HepG2 (cell line): Measurements from ENCODE around the gene ZNF584. TPM values are rescaled to one million over a fixed set of nuclear protein-coding genes. Genes with fewer than 3 reads are reported as not detected.

Experiments
- ATAC-seq: fragments of 200-7000 bp; cut with Tn5 transposase; 3 replicates; pipeline ENCODE4 v1.9.1; 2020; ENCODE audit warnings: mild to moderate bottlenecking, moderate library complexity
- BruUV-seq: library from RNA; stranded (reverse); fragments of 400-500 nt; replicated peaks from 2 replicates; lab custom pipeline; 2021; lab: Mats Ljungman, UMichigan
- CTCF ChIA-PET: fragments of 300-600 bp; formaldehyde crosslinking; extraction: SDS; loops from one replicate; lab custom pipeline; 2021; ENCODE audit warnings: low total read pairs, inconsistent platforms, low intra/inter-chr PET ratio; lab: Yijun Ruan, JAX
- POLR2A ChIA-PET: fragments of 350-600 bp; sonication (Branson Sonifier 250); formaldehyde crosslinking; loops from one replicate; lab custom pipeline; 2020; ENCODE audit warnings: antibody characterized with exemption, inconsistent platforms; lab: Yijun Ruan, JAX
- DNase-seq: peaks from one replicate; pipeline ENCODE4 v3.0.0-alpha.2; 2015; ENCODE audit warnings: low spot score
- FAIRE-seq: peaks from 3 replicates; lab custom pipeline; 2011; peaks lifted over from hg19 to GRCh38; lab: Jason Lieb, UNC
- H2AFZ ChIP-seq: one replicate; pipeline ENCODE4 v1.6.1; 2011; ENCODE audit warnings: low read length, inconsistent platforms
- H3K27ac ChIP-seq: fragments of 300-600 bp; 3 replicates; pipeline ENCODE4 v1.8.0; 2011; ENCODE audit warnings: mixed run types, mild to moderate bottlenecking, mixed read lengths, low read length, inconsistent platforms; ENCODE audit not compliant: insufficient read depth; ENCODE audit errors: extremely low read length
- H3K27me3 ChIP-seq, 2 experiments: fragments of 200-600 bp in 1 of 2; 2 replicates in 1 of 2; 3 replicates in 1 of 2; pipeline versions ENCODE4 v1.6.0 to v1.8.0; 2011; ENCODE audit warnings: low read length in 2 of 2, mild to moderate bottlenecking in 2 of 2, moderate library complexity in 2 of 2, inconsistent platforms in 1 of 2; ENCODE audit not compliant: insufficient read depth in 2 of 2, control insufficient read depth in 1 of 2
- H3K36me3 ChIP-seq, 2 experiments: fragments of 200-600 bp in 1 of 2; replicated peaks in 1 of 2; 2 replicates in 1 of 2; 3 replicates in 1 of 2; pipeline versions ENCODE4 v1.5.1 to v1.8.0; 2011; ENCODE audit warnings: low read length in 2 of 2, inconsistent platforms in 1 of 2; ENCODE audit not compliant: insufficient read depth in 2 of 2, control insufficient read depth in 1 of 2
- H3K4me1 ChIP-seq: 2 replicates; pipeline ENCODE4 v1.5.1; 2012; ENCODE audit warnings: low read length, inconsistent platforms; ENCODE audit not compliant: insufficient read depth
- H3K4me2 ChIP-seq: 2 replicates; pipeline ENCODE4 v1.6.0; 2011; ENCODE audit warnings: low read depth, low read length, inconsistent platforms
- H3K4me3 ChIP-seq, 3 experiments: fragments of 200-600 bp in 1 of 3; sonication (generic), shearing (Covaris generic) in 1 of 3; replicated peaks in 1 of 3; 2 replicates each; pipeline ENCODE4 v1.5.1; 2011 to 2016; ENCODE audit warnings: low read length in 3 of 3, inconsistent platforms in 2 of 3, low read depth in 2 of 3, mild to moderate bottlenecking in 2 of 3, control low read depth in 1 of 3, mixed read lengths in 1 of 3; ENCODE audit not compliant: insufficient read depth in 1 of 3
- H3K79me2 ChIP-seq: one replicate; pipeline ENCODE4 v1.6.1; 2011; ENCODE audit warnings: low read length, inconsistent platforms; ENCODE audit not compliant: insufficient read depth
- H3K9ac ChIP-seq: 2 replicates; pipeline ENCODE4 v1.6.0; 2011; ENCODE audit warnings: mild to moderate bottlenecking, low read depth, low read length, inconsistent platforms; ENCODE audit not compliant: insufficient read depth
- H3K9me3 ChIP-seq: 2 replicates; pipeline ENCODE4 v1.5.1; 2012; ENCODE audit warnings: mild to moderate bottlenecking, low read length
- H4K20me1 ChIP-seq: 2 replicates; pipeline ENCODE4 v1.6.0; 2011; ENCODE audit warnings: inconsistent platforms, mild to moderate bottlenecking, low read length, moderate library complexity; ENCODE audit not compliant: insufficient read depth
- ARHGAP35 ChIP-seq: sonication (generic); formaldehyde crosslinking; IDR thresholded peaks from 2 replicates; pipeline ENCODE4 v1.9.0; 2022; ENCODE audit warnings: mild to moderate bottlenecking, inconsistent platforms, moderate library complexity, missing genetic modification reagents, borderline replicate concordance
- HDAC1 ChIP-seq: sonication (generic); formaldehyde crosslinking; IDR thresholded peaks from 2 replicates; pipeline ENCODE4 v1.5.1; 2020; ENCODE audit warnings: mild to moderate bottlenecking, missing genetic modification reagents
- KAT2B ChIP-seq: fragments of 150-350 bp; IDR thresholded peaks from 2 replicates; pipeline ENCODE4 v1.6.1; 2014; ENCODE audit warnings: low read depth, low read length, borderline replicate concordance
- KLF12 ChIP-seq: sonication (generic); formaldehyde crosslinking; IDR thresholded peaks from 2 replicates; pipeline ENCODE4 v1.4.0; 2020; ENCODE audit warnings: missing genetic modification reagents, borderline replicate concordance
- MAZ ChIP-seq, 2 experiments: sonication (generic) in 1 of 2; formaldehyde crosslinking in 1 of 2; IDR thresholded peaks; 2 replicates each; pipeline versions ENCODE4 v1.5.0 to v1.6.1; 2012 to 2020; ENCODE audit warnings: low read depth in 2 of 2, mild to moderate bottlenecking in 2 of 2, borderline replicate concordance in 1 of 2, improper control_type of control experiment in 1 of 2, low read length in 1 of 2, missing genetic modification reagents in 1 of 2, moderate library complexity in 1 of 2
- PHB2 ChIP-seq: fragments of 450-650 bp; IDR thresholded peaks from 2 replicates; pipeline ENCODE4 v1.6.1; 2018; ENCODE audit not compliant: partially characterized antibody
- SNAPC2 ChIP-seq: sonication (generic); formaldehyde crosslinking; IDR thresholded peaks from 2 replicates; pipeline ENCODE4 v1.8.1; 2022; ENCODE audit warnings: mild to moderate bottlenecking, missing genetic modification reagents
- TARDBP ChIP-seq: sonication (generic); formaldehyde crosslinking; IDR thresholded peaks from 2 replicates; pipeline ENCODE4 v1.8.0; 2022; ENCODE audit warnings: mild to moderate bottlenecking, missing genetic modification reagents
- ZBTB21 ChIP-seq: sonication (generic); formaldehyde crosslinking; IDR thresholded peaks from 2 replicates; pipeline ENCODE4 v1.4.0; 2020; ENCODE audit warnings: missing genetic modification reagents
- ZC3H13 ChIP-seq: sonication (generic); formaldehyde crosslinking; IDR thresholded peaks from 2 replicates; pipeline ENCODE4 v1.8.1; 2023; ENCODE audit warnings: mild to moderate bottlenecking, missing genetic modification reagents, moderate library complexity
- ZKSCAN5 ChIP-seq: sonication (generic); formaldehyde crosslinking; IDR thresholded peaks from 2 replicates; pipeline ENCODE4 v1.5.1; 2020; ENCODE audit warnings: mild to moderate bottlenecking, missing genetic modification reagents
- ZMYM4 ChIP-seq: sonication (generic); formaldehyde crosslinking; IDR thresholded peaks from 2 replicates; pipeline ENCODE4 v1.8.1; 2023; ENCODE audit warnings: mild to moderate bottlenecking, missing genetic modification reagents
- ZNF83 ChIP-seq: sonication (generic); formaldehyde crosslinking; IDR thresholded peaks from 2 replicates; pipeline ENCODE4 v1.4.0; 2020; ENCODE audit warnings: missing genetic modification reagents, mild to moderate bottlenecking, borderline replicate concordance
- ZNF839 ChIP-seq: sonication (generic); formaldehyde crosslinking; IDR thresholded peaks from 2 replicates; pipeline ENCODE4 v1.4.0; 2020; ENCODE audit warnings: missing genetic modification reagents, mild to moderate bottlenecking, borderline replicate concordance
- ZNF891 ChIP-seq: sonication (generic); formaldehyde crosslinking; IDR thresholded peaks from 2 replicates; pipeline ENCODE4 v1.5.0; 2020; ENCODE audit warnings: mild to moderate bottlenecking, missing genetic modification reagents
- ZSCAN12 ChIP-seq: sonication (generic); formaldehyde crosslinking; IDR thresholded peaks from 2 replicates; pipeline ENCODE4 v1.9.0; 2021; ENCODE audit warnings: mild to moderate bottlenecking, missing genetic modification reagents
- WGBS: methylation state at CpG from one replicate; pipeline ENCODE4 v1.1.6; 2017; ENCODE audit warnings: low lambda C conversion rate; 5-methylcytosine and 5-hydroxymethylcytosine counted together
- in situ Hi-C: cut with HindIII; loops from 2 replicates; pipeline ENCODE4 v1.10.0; 2017; ENCODE audit warnings: low pct_unique_long_range_greater_than_20kb; ENCODE audit not compliant: extremely low pct_ligation_motif_present
- intact Hi-C: fragments of 100-400 bp; cut with micrococcal nuclease; formaldehyde crosslinking; loops from one replicate; pipeline ENCODE4 v1.10.0; 2022; ENCODE audit not compliant: unreplicated experiment
- polyA plus RNA-seq, 8 experiments: library from polyadenylated mRNA; depleted of rRNA in 3 of 8; stranded (reverse) in 7 of 8; unstranded in 1 of 8; fragments of >200 nt; fragmentation: Illumina TruSeq in 4 of 8; extraction: Trizol in 4 of 8; gene quantifications; 2 replicates each; pipeline versions ENCODE4 v1.2.1 to v1.2.3, GENCODE V29; 2011 to 2016; ENCODE audit warnings: low read depth in 4 of 8, missing spikeins in 1 of 8, mixed read lengths in 1 of 8; ENCODE audit not compliant: insufficient read depth in 1 of 8
- total RNA-seq, 5 experiments: library from RNA; depleted of rRNA; stranded (reverse); fragments of >200 nt; fragmentation: Illumina TruSeq; extraction: Trizol; gene quantifications; 2 replicates each; pipeline ENCODE4 v1.2.3, GENCODE V29; 2016; ENCODE audit warnings: low read depth in 1 of 5
- TF ChIP-seq, protein P1 (sequence below): sonication (generic); formaldehyde crosslinking; IDR thresholded peaks from 2 replicates; pipeline ENCODE4 v1.9.0; 2021; ENCODE audit warnings: mild to moderate bottlenecking, missing genetic modification reagents

The ZNF584 gene
- total and polyA plus RNA-seq, 2 of the 13 experiments (the other 11 are each of a cell fraction or from before 2014, with no cell fraction given), result 2.4 to 7.0 TPM

DNA sequence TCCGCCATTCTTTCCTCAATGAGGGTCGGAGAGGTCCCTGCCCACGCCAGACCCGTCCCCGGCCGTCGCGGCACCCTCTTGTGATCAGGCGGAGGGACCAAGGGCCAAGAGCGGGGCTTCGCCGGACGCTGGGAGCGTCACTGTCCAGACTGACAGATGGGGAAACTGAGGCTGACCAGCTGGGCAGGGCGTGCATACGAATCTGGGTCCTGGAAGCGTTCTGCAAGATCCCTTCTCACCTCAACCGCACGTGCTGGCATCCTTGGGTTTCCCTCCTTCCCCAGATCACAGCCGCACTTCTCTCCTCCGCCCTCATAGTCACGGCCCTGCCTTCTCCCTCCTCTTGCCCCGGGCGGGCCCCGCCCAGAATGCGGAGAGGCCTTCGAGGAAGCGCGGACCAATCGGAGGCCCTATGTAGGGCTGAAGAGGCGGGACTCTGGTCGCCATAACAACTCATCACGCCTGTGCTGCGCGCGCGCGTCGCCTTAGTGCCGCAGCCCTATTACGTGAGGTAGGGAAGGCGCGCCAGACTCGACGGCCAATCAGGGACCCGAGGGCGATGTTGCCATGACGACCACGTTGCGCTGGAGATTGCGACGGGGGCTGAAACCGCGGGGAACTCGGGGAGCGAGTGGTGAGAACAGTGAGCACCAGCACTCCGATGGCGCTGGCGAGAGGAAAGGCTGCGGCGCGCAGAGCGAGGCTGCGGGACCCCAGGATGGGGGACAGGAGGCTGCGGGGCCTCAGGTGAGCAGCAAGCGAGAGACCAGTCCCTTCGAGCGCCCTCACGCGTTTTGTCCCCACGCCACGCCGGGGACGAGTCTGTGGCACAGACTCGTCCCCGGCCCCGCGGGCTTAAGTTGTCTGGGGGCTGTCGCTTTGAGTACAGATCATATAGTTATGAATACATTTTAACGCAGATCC is 7.3 kb upstream of the ZNF584 start:
- ATAC-seq (peak; percentile 90), DNase-seq (peak; percentile 98), FAIRE-seq (peak; percentile 96)
- H3K4me1 ChIP-seq, result peaks cover 44% of the 10 kb centered on the region
- no peaks in the 10 kb centered on the region for H3K36me3 ChIP-seq
- H3K27me3 ChIP-seq, result no peaks in the 10 kb centered on the region
- H3K4me3 ChIP-seq, result peak overlapping the region; percentile 68 to 85 (median 73)
- peaks cover 4% of the 10 kb centered on the region for H3K79me2 ChIP-seq
- in situ Hi-C loops (no loop called here), intact Hi-C loops (loop anchor here (2.0 kb wide), 1 partner anchor 14 kb away; the partner anchor contains the start of gene RPS5)
- H2AFZ ChIP-seq, result no peak overlapping the region
- 12% methylated on average over 37 of the region's 80 CpGs for WGBS
- H3K9me3 ChIP-seq, result no peaks in the 10 kb centered on the region
- H3K4me2 ChIP-seq, result peak overlapping the region; percentile 92
- POLR2A ChIA-PET, result no interaction called here
- H3K9ac ChIP-seq, result peak overlapping the region; percentile 71
- no TSS peak for BruUV-seq
- peak overlapping the region; percentile 58 for H3K27ac ChIP-seq
- no peaks in the 10 kb centered on the region for H4K20me1 ChIP-seq
- CTCF ChIA-PET, result no interaction called here
- peak; percentile 54; the same call in 1 of the 2 replicates for TF ChIP-seq KLF12
- TF ChIP-seq SNAPC2, result no peak
- TF ChIP-seq ZNF839 (CRISPR knock-in tag), result no peak
- peak; percentile 61; the same call in 1 of the 2 replicates for TF ChIP-seq MAZ (IDR thresholded peaks at IDR 0.05; ENCODE audit: borderline replicate concordance, low read depth, low read length)
- TF ChIP-seq MAZ (CRISPR knock-in tag; IDR thresholded peaks at IDR 0.05; ENCODE audit: low read depth), result peak; percentile 51; the same call in 1 of the 2 replicates
- TF ChIP-seq ZMYM4 (CRISPR knock-in tag), result no peak; the same call in 1 of the 2 replicates
- no peak for TF ChIP-seq ZBTB21 (CRISPR knock-in tag)
- 0 out of 2 replicates have a peak, but pooled peaks have one; percentile 48 for TF ChIP-seq ZNF891 (CRISPR knock-in tag)
- TF ChIP-seq HDAC1 (CRISPR knock-in tag), result peak; percentile 93
- TF ChIP-seq, protein P1, sequence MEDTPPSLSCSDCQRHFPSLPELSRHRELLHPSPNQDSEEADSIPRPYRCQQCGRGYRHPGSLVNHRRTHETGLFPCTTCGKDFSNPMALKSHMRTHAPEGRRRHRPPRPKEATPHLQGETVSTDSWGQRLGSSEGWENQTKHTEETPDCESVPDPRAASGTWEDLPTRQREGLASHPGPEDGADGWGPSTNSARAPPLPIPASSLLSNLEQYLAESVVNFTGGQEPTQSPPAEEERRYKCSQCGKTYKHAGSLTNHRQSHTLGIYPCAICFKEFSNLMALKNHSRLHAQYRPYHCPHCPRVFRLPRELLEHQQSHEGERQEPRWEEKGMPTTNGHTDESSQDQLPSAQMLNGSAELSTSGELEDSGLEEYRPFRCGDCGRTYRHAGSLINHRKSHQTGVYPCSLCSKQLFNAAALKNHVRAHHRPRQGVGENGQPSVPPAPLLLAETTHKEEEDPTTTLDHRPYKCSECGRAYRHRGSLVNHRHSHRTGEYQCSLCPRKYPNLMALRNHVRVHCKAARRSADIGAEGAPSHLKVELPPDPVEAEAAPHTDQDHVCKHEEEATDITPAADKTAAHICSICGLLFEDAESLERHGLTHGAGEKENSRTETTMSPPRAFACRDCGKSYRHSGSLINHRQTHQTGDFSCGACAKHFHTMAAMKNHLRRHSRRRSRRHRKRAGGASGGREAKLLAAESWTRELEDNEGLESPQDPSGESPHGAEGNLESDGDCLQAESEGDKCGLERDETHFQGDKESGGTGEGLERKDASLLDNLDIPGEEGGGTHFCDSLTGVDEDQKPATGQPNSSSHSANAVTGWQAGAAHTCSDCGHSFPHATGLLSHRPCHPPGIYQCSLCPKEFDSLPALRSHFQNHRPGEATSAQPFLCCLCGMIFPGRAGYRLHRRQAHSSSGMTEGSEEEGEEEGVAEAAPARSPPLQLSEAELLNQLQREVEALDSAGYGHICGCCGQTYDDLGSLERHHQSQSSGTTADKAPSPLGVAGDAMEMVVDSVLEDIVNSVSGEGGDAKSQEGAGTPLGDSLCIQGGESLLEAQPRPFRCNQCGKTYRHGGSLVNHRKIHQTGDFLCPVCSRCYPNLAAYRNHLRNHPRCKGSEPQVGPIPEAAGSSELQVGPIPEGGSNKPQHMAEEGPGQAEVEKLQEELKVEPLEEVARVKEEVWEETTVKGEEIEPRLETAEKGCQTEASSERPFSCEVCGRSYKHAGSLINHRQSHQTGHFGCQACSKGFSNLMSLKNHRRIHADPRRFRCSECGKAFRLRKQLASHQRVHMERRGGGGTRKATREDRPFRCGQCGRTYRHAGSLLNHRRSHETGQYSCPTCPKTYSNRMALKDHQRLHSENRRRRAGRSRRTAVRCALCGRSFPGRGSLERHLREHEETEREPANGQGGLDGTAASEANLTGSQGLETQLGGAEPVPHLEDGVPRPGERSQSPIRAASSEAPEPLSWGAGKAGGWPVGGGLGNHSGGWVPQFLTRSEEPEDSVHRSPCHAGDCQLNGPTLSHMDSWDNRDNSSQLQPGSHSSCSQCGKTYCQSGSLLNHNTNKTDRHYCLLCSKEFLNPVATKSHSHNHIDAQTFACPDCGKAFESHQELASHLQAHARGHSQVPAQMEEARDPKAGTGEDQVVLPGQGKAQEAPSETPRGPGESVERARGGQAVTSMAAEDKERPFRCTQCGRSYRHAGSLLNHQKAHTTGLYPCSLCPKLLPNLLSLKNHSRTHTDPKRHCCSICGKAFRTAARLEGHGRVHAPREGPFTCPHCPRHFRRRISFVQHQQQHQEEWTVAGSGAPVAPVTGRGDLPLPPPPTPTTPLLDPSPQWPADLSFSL (CRISPR knock-in tag), result no peak
- TF ChIP-seq ZKSCAN5 (CRISPR knock-in tag), result no peak
- no peak for TF ChIP-seq ARHGAP35 (CRISPR knock-in tag)
- no peak for TF ChIP-seq ZC3H13 (CRISPR knock-in tag)
- no peak for TF ChIP-seq KAT2B
- no peak for TF ChIP-seq ZNF83 (CRISPR knock-in tag)
- no peak for TF ChIP-seq ZSCAN12
- no peak for TF ChIP-seq PHB2
- TF ChIP-seq TARDBP, result peak; percentile 75; the same call in 1 of the 2 replicates
